ENCODE results near the gene KCNAB3. TPM values are rescaled to one million over a fixed set of nuclear protein-coding genes. Genes with fewer than 3 reads are reported as not detected.
A peak's percentile ranks its signal among the peaks of the same experiment; 100 is the strongest.
"Not testable (repeated sequence)": the region's sequence is repeated elsewhere in the genome, so short reads cannot be mapped to it uniquely, and the experiment has no call there.

The KCNAB3 gene
- total and polyA plus RNA-seq, 8 donors, result 0.31 to 7.8 (median 2.9) TPM; not detected in 1

- 40 to 58% (median 45%) methylated on average over 2 of the region's 2 CpGs for WGBS, 5 donors
- DNase-seq, result no peak
Measured at GRCh38 chr17:7961421-7961820, 31.8 kb upstream of the KCNAB3 start.

DNA sequence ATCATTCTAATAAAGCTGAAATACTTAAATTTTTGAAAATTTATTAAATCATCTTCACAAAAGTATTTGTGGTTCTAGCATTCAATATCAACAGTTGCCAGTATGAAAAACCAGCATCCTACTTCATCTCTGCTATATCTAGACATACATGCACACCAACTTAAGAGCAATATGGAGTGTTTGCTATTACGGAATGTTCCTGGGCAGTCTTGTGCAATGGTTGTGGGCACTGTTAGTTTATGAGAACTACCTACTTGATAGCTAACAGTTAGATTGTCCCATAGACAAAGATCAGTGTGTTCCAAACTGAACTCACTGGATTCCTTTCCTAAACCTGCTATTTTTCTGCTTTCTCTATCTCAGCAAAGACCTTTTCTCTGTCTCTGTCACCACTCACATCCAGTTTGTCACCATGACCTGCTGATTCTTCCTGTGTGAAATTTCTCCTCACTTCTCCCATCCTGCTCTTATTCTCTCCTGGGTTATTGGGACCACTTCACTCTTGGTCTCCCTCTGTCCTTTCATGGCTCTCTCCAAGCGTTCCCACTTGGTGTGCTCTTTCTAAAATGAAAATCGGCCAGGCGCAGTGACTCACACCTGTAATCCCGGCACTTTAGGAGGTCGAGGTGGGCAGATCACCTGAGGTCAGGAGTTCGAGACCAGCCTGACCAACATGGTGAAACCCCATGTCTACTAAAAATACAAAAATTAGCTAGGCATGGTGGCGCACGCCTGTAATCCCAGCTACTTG is 30.0 kb upstream of the KCNAB3 start:
- Histone ChIP-seq H3K4me3 (no peak overlapping the region), H3K27me3 (peaks cover 0 to 19% (median 7%) of the 10 kb centered on the region in 3 donors), H3K4me1 (peaks cover 0 to 10% (median 4%) of the 10 kb centered on the region in 4 donors), H3K36me3 (no peaks in the 10 kb centered on the region), H3K27ac (no peak overlapping the region), H3K9me3 (no peaks in the 10 kb centered on the region)
- intact Hi-C loops (cut with DNase I; ENCODE audit: low total_unique reads), result no loop called here
- no peak for TF ChIP-seq CTCF (IDR thresholded peaks at IDR 0.05)
- no peak for TF ChIP-seq POLR2AphosphoS5 (IDR thresholded peaks at IDR 0.05)
- no peak for TF ChIP-seq EP300 (IDR thresholded peaks at IDR 0.05)
- TF ChIP-seq POLR2A (IDR thresholded peaks at IDR 0.05), result no peak
- WGBS, 5 donors, result 88 to 92% (median 90%) methylated on average over 9 of the region's 9 CpGs
- no peak for DNase-seq

More at GRCh38 chr17:7961421-7961820, 31.8 kb upstream of the KCNAB3 start:
- H3K36me3 ChIP-seq, result no peaks in the 10 kb centered on the region
- H3K9me3 ChIP-seq, result no peaks in the 10 kb centered on the region
- H3K27ac ChIP-seq, result no peak overlapping the region
- peaks cover 0 to 3% (median 2%) of the 10 kb centered on the region in 4 donors for H3K4me1 ChIP-seq
- peaks cover 0 to 19% (median 7%) of the 10 kb centered on the region in 3 donors for H3K27me3 ChIP-seq
- intact Hi-C loops (cut with DNase I; ENCODE audit: low total_unique reads), result no loop called here
- no peak overlapping the region for H3K4me3 ChIP-seq
- TF ChIP-seq POLR2A (IDR thresholded peaks at IDR 0.05), result no peak
- TF ChIP-seq EP300 (IDR thresholded peaks at IDR 0.05), result no peak

DNA sequence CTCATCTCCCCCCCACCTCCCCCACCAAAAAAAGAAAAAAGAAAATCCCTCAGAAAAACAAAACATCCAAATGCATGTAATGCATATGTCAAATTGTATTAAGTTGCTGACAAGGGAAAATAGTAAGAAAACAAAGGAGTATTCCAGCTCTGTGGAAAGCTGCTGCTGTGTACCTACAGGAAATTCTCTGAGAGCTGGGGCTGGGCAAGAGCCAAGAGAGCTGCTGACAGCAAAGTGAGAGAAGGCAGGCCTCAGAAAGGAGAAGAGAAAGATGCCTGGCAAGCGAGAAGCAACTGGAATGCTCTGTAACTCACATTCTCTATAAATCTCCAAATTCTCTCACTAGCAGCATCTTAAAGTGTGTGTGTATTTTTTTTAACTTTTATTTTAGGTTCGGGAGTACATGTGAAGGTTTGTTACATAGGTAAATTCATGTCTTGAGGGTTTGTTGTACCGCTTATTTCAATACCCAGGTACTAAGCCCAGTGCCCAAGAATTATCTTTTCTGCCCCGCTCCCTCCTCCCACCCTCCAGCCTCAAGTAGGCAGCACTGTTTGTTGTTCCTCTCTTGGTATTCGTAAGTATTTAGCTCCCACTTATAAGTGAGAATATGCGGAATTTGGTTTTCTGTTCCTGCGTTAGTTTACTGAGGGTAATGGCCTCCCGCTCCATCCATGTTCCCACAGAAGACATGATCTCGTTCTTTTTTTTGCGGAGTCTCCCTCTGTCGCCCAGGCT is 26.7 kb upstream of the KCNAB3 start:
- H3K27me3 ChIP-seq, result peaks cover 0 to 16% (median 7%) of the 10 kb centered on the region in 3 donors
- peak overlapping the region in 1 of 5 donors; percentile 54 for H3K27ac ChIP-seq
- intact Hi-C loops (cut with DNase I; ENCODE audit: low total_unique reads), result no loop called here
- H3K36me3 ChIP-seq, result no peaks in the 10 kb centered on the region
- H3K4me1 ChIP-seq, result peaks cover 0 to 18% (median 6%) of the 10 kb centered on the region in 4 donors
- peak in 2 of 3 donors; percentile 3 to 5 for TF ChIP-seq POLR2AphosphoS5 (IDR thresholded peaks at IDR 0.05)
- TF ChIP-seq POLR2A (IDR thresholded peaks at IDR 0.05), result no peak
- H3K4me3 ChIP-seq, result no peak overlapping the region
- peak in 1 of 2 donors; percentile 81 for DNase-seq
- 73 to 92% (median 80%) methylated on average over 11 of the region's 11 CpGs for WGBS, 5 donors
- H3K9me3 ChIP-seq, result no peaks in the 10 kb centered on the region

DNA sequence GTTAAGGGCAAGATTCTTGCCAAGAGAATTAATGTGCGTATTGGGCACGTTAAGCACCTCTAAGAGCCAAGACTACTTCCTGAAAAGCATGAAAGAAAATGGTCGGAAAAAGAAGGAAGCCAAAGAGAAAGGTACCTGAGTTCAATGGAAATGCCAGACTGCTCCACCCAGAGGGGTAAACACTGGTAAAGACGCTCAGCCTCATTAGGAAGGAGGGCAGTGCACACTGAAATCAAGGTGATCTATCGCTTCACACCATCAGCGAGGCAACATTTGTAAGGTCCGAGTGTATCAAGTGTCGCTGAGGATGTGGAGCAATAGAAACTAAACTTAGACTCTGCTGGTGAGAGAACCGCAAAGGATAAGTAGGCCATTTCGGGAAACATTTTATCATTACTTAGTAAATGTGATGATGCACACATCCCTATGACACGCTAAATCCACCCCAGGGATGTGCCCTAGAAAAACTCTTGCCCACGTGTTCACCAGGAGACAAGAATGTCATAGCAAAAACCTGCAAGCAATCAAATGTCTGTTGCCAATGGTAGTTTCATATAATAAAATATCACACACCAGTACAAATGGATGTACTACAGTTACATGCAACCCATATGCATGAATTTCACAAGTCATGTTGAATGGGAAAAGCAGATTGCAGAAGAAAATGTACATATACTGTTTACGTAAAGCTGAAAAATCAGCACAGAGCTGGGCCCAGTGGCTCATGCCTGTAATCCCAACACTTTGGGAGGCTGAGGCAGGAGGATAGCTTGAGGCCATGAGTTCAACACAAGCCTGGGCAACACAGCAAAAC is 26.0 kb upstream of the KCNAB3 start:
- no peaks in the 10 kb centered on the region for H3K36me3 ChIP-seq
- peaks cover 0 to 8% (median 2%) of the 10 kb centered on the region in 3 donors for H3K27me3 ChIP-seq
- H3K9me3 ChIP-seq, result no peaks in the 10 kb centered on the region
- TF ChIP-seq EP300 (IDR thresholded peaks at IDR 0.05), result no peak
- no peak for TF ChIP-seq POLR2A (IDR thresholded peaks at IDR 0.05)
- peak in 1 of 3 donors; percentile 15 for TF ChIP-seq POLR2AphosphoS5 (IDR thresholded peaks at IDR 0.05)
- H3K27ac ChIP-seq, result peak overlapping the region in 1 of 5 donors; percentile 54
- intact Hi-C loops (cut with DNase I; ENCODE audit: low total_unique reads), result no loop called here
- DNase-seq, result no peak
- 69 to 77% (median 71%) methylated on average over 13 of the region's 13 CpGs for WGBS, 5 donors
- H3K4me1 ChIP-seq, result peaks cover 0 to 22% (median 8%) of the 10 kb centered on the region in 4 donors
- H3K4me3 ChIP-seq, result no peak overlapping the region

DNA sequence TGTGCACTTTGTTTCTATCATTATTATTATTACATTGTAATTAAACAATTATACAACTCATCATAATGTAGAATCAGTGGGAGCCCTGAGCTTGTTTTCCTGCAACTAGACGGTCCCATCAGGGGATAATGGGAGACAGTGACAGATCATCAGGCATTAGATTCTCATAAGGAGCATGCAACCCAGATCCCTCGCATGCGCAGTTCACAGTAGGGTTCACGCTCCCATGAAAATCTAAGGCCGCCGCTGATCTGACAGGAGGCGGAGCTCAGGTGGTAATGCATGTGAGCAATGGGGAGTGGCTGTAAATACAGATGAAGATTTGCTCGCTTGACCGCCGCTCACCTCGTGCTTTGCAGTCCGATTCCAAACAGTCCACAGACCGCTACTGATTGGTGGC is 23.6 kb upstream of the KCNAB3 start:
- H3K27me3 ChIP-seq; intact Hi-C loops (cut with DNase I; ENCODE audit: low total_unique reads); DNase-seq; H3K9me3 ChIP-seq; H3K4me3 ChIP-seq; H3K27ac ChIP-seq: not testable (repeated sequence)
- peaks cover 0 to 22% (median 8%) of the 10 kb centered on the region in 4 donors for H3K4me1 ChIP-seq
- peaks cover 9 to 20% (median 18%) of the 10 kb centered on the region in 4 donors for H3K36me3 ChIP-seq
- WGBS, 5 donors, result 89 to 96% (median 91%) methylated on average over 13 of the region's 13 CpGs
